Mesenteric fat pad (tissue), 1 donor: Measurements from ENCODE around the gene ENTR1. TPM values are rescaled to one million over a fixed set of nuclear protein-coding genes. Genes with fewer than 3 reads are reported as not detected.
A peak's percentile ranks its signal among the peaks of the same experiment; 100 is the strongest.
"Not testable (repeated sequence)": the region's sequence is repeated elsewhere in the genome, so short reads cannot be mapped to it uniquely, and the experiment has no call there.

Experiments used
- DNase-seq: peaks from one replicate; pipeline ENCODE4 v3.0.0-alpha.2; 2020; ENCODE audit warnings: low spot score
- total RNA-seq: library from RNA; stranded (reverse); fragmentation: NEBNext Ultra II Directional; extraction: Animal tissue kit (Norgen Biotek cat#: 25700); gene quantifications from one replicate; pipeline ENCODE4 v1.2.1, GENCODE V29; 2021
- donor health status: DM: yes; HTN: yes; CAD: no.

ENTR1 gene
- total RNA-seq, 1 donor from 2014 or later = 43.6 TPM

DNA sequence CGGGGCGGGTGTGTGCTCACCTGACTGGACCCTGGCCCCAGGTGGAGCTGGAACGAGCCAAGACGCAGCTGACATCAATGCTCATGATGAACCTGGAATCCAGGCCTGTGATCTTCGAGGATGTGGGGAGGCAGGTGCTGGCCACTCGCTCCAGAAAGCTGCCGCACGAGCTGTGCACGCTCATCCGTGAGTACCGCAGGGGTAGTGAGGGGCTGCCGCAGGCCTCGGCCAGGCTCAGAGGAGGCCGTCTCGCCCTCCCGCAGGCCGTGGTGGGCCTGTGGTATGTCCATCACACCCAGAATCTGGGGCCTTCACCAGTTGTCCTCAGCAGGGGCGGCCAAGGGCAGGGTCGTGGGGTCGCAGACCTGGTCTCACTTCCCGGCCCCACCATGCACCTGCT is 11.4 kb upstream of the ENTR1 start:
- DNase-seq = no peak

DNA sequence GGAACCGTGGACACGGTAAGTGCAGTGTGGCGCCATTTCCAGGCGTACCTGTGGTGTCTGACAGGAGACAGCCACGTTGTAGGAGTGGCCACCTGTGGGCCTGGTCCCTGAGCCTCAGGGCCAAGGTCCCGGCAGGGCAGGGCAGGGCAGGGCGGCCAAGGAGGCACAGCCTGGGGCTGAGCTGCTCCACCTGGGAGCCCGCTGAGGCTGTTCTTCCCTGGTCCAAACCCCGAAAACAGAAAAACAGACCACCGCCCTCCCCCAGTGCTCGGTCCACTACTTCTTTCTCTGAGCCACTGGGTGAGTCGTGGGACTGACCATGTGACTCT is 8.6 kb upstream of the ENTR1 start:
- no peak for DNase-seq

DNA sequence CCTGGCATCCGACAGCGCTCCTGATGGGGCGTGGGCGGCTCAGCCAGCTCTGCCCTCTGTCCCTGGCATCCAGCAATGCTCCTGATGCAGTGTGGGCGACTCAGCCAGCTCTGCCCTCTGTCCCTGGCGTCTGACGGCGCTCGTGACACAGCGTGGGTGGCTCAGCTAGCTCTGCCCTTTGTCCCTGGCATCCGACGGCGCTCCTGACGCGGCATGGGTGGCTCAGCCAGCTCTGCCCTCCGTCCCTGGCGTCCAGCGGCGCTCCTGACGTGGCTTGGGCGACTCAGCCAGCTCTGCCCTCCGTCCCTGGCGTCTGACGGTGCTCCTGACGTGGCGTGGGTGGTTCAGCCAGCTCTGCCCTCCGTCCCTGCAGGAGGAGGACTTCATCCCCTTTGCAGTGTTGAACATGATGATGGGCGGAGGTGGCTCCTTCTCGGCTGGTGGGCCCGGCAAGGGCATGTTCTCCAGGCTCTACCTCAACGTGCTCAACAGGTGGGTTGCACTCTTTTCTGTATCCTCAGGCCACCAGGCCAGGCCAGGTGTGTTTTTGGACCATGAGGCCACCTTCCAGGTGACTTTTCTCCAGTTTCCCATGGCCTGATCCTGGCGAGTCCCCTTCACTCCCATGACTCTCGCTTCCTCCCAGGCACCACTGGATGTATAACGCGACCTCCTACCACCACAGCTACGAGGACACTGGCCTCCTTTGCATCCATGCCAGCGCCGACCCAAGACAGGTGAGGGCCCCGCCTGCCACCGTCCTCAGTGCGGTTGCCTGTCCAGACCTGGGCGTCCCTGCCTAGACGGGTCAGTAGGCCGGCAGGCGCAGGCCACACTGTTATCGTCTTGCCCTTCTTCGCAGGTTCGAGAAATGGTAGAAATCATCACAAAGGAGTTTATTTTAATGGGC is 8.0 kb upstream of the ENTR1 start:
- no peak for DNase-seq

DNA sequence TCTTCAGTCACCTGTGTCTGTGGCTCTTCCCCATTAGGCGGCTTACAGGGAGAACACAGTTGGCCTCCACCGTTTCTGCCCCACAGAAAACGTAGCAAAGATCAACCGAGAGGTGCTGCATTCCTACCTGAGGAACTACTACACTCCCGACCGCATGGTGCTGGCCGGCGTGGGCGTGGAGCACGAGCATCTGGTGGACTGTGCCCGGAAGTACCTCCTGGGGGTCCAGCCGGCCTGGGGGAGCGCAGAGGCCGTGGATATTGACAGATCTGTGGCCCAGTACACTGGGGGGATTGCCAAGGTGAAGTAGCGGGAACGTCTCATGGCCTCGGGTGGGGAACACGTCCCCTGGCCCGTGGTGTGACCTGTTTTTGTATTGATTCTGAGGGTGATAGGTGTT is 6.5 kb upstream of the ENTR1 start:
- DNase-seq = no peak

DNA sequence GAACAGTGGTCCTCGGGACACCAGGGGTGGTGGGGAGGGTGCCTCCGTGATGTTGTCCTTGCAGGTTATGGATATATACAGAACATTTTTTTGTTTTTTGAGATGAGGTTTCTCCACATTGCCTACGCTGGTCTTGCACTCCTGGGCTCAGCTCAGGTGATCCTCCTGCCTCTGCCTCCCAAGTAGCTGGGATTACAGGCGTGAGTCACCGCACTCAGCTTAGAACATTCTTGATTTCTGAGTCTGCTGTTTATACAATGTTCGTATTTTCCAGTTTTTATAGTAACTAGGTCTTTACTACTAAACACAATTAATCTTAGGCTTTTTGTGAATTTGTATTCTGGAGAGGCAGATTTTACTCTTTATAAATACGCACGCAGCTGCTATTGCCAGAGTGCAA is 6.0 kb upstream of the ENTR1 start:
- DNase-seq = no peak

DNA sequence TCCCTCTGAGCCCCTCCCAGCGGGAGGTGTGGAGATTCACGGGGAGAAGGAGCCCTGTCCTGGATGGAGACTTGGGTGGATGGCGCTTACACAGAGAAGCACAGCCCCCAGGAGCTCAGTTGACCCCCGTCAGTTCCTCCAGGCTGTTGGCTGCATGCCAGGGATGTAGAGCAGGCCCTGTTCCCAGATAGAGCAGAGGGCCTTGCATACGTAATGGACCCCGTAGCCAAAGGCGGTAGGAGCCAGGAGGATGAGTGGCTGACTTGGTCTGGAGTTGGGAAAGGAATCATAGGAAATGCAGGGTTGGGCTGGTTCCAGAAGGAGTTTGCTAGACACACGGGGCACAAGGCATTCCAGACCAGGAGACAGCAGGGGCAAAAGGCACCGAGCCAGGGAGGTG is 2.5 kb upstream of the ENTR1 start:
- DNase-seq = no peak

DNA sequence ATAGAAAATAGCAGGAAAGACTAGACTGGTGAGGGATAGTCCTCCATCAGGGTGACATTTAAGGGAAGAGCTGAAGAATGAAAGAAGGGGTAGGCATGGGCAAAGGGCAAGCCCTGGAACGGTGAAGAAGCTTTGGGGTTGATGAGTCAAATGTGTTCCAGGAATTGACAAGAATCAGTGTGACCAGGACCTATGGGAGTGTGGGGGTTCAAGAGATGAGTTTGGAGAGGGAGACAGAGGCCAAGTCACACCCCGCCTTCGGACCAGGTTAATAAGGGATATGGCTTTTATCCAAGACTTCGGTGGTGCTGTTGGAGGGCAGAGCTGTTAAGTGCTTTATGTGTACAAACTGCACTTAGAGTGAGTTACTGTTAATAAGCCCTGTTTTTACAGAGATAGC is 964 bp upstream of the ENTR1 start:
- no peak for DNase-seq

DNA sequence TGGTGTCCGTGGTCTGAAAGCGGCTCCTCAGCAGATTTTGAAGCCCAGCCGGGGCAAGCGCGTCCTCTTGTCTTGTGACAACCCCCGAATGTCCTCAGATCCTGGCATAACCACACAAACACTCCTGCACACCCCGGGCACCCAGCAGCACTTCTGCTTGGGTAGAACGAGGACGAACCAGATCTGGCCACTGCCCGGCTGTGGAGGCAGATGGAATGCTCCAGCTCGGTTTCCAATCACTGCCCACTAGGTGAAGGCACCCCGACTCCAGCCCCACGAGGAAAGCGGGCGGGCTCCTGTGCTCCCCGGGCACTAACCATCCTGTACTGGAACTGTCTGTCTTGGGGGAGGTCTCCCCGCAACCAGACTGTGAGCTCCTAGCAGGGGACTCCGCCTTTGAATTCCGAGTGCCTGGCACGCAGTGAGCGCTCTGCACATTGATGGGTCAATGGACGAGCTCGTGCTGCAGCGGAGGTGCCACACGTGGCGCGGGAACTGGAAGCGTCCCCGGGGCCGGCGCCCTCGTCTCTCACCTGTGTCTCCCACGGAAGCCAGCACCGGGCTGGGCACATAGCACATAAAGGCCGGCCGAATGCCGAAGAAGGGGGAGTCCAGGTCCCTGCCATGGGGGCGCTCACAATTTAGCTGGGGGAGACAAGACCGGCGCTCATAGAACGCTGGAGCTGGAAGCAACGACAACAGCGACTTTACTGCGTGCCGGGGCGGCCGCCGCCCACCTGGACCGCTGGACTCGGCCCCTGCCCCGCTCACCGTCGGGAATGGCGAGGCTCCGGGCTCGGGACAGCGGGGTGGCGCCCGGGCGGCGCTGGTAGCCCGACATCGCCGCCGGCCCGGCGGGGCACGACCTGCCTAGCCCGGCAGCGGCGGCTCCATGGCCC is 608 bp downstream of the ENTR1 start:
- no peak for DNase-seq

DNA sequence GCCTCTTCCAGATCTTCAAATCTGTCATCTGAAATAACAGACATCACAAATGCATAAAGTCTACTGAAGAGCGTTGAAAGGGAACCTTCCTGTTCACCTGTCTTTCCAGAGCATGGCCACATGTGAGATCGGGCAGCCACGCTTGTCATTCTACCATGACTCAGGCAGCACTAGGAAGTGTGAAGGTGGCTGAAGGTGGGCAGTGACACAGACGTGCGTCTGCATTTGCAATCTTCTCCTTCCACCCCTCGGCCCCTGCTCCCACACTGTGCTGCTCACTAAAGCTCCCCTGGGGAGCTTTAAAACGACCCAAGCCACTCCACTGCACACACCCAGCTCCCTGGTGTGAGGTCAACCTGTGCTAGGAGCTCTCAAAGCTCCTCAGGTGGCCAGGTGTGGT is 2.5 kb downstream of the ENTR1 start:
- DNase-seq = no peak

DNA sequence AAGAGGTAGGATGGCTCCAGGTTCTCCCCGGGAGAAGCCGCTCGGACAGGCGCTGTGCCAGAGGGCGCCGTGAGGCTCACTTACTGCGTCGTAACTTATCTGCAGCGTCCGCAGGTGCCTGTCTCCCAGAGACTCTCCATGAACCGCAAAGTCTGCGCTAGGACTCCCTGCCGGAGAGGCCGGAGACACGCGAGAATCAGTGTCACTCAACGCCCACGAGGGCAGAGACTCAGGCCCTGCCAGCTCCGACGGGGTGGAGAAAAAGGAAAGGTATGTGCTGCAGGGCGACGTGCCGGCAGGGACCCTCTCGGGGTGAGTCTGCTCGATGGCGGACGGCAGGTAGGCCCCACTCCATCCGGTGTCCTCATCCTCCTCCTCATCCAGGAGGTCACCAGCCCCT is 3.4 kb downstream of the ENTR1 start:
- not testable (repeated sequence) for DNase-seq

DNA sequence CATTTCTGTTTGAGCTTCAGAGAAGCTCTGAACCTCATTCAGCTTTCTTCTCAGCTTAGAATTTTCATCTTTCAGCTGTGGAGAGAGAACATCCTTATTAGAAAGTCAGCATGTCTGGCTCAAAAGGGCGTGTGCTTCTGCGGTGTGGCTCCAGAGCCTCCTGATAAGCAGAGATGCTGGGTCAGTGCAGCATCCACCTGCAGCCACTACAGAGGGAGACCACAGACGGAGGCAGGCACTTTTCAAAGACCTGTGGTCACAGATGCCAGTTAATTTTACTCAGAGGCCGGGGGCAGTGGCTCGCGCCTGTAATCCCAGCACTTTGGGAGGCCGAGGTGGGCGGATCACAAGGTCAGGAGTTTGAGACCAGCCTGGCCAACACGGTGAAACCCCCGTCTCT is 4.5 kb downstream of the ENTR1 start:
- not testable (repeated sequence) for DNase-seq

DNA sequence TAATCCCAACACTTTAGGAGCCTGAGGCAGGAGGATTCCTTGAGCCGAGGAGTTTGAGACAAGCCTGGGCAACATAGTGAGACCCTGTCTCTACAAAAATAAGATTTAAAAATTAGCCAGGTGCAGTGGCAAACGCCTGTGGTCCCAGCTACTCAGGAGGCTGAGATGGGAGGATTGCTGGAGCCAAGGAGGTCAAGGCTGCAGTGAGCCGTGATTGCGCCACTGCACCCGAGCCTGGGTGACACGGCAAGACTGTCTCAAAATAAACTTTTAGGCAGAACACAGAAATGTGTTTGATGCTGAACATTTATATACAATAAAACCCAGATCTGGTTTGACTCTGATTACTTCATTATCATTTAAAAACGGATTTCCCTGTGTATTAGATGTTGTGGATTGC is 4.9 kb downstream of the ENTR1 start:
- no peak for DNase-seq

DNA sequence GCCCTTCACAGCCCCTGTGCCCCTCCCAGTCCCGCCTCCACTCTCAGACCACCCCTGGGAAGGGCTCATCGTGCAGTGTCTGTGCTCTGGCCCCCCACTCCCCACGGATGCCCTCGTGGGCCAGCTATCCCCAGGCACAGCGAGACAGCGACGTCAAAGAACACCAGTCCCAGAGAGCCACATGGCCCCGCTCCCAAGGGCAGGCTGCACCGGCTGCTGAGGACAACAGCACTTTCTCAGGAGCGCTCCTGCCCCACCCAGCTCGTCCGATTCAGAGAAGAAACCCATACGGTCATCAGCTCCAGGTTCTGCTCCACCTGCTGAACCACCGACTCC is 5.6 kb downstream of the ENTR1 start:
- DNase-seq = no peak

DNA sequence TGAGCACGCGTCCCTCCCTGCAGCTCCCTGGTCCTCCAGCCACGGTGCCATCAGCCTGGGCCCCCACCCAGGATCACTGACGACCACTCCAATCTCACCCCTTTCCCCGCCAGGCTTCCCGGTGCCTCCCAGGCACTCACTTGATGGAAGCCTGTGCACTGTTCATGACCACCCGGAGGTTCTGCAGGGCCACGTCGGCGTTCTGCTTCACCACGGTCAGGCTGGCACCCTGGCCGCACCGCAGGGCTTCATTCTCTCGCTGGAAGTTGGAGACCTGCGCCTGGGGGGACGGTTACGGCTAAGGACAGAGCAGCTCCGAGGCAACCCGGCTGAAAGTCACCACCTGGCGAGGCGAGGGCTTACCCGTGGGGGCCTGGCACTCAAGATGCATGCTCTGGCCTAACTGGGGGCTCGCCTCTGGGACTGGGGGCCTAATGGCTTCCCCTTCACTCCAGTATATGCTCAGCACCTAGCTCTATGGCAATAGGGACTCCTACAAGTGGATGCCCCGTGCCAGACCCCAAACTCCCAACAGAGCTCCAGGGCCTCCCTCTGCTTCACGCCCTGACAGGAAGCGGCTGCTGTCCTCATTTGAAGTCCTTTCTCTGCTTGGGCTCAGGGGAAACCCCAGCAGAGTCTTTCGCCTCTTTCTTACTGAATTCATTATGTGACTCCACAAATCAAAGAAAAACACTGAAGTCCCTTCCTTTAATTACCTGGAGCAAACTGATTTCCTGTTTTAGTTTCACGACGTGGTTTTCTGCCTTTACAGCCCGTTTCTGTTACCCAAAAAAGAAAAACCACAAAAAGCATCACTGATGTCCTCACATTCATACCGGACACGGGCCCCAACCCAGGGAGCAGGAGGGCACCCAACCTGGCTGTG is 6.3 kb downstream of the ENTR1 start:
- no peak for DNase-seq

DNA sequence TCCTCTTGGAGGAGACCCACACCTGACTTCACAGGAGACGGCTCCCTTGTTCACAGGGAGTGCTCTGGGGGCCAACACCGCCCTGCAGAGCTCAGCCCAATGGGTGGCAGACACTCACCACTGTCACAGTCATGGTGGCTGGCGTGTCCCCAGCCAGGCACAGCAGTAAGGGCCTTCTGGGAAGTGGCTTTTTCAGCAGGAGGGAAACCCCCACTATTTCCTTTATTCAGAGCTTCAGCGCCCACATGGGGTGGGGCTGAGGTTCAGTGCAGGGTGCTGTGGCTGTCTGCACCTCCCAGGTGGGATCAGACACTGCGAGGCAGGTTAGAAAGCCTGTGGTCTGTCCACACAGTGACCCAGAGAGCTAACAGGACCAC is 6.9 kb downstream of the ENTR1 start:
- no peak for DNase-seq

DNA sequence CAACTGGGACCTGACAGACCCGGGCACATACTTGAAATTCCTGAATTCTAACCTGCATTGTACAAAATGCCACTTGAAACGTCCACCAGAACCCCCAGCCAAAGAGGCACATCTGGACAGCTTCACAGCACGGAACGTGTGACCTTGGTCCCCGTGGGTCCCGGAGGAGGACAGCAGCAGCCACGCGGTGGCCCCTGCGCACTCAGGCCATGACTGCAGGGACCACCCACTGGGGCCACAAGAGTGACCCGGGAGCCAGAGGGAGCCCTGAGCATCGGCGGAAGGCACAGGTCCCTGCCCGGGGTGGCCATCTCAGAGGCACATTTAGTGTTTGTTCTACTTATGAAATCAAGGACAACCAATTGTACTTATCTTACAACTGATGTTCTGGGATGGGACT is 8.3 kb downstream of the ENTR1 start:
- no peak for DNase-seq

DNA sequence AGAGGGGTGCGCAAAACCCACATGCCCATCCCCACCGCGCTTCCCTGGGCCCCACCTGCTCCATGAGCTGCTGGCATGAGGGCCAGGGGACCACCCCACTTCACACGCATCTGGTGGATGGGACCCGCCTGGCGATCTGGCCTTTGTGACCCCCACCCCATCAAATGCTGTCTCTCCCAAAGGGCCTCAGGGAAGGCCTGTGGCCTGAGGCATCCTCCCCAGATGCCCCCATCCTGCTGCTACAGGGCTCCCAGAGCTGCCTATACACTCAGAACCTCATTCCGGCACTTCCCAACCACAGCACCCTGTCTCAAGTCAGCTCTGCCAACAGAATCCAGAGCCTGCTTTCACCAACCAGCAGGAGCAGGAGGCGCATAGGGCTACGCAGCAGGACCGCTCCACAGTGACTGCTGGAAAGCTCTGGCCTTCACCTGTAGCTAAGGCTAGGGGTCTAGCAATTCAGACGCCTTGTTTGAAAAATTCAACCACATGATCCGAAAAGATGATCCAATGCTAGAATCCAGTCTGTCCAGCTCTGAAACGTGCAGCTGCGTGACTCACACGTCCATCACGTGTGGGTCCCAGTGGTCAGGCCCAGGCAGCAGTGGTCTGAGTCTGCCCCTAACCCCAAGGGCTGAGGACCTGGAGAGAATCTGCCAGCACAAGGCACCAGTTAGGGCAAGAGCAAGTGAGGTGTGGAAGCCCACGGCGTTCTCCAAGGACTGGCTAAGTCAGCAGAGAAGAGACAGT is 9.1 kb downstream of the ENTR1 start:
- no peak for DNase-seq

DNA sequence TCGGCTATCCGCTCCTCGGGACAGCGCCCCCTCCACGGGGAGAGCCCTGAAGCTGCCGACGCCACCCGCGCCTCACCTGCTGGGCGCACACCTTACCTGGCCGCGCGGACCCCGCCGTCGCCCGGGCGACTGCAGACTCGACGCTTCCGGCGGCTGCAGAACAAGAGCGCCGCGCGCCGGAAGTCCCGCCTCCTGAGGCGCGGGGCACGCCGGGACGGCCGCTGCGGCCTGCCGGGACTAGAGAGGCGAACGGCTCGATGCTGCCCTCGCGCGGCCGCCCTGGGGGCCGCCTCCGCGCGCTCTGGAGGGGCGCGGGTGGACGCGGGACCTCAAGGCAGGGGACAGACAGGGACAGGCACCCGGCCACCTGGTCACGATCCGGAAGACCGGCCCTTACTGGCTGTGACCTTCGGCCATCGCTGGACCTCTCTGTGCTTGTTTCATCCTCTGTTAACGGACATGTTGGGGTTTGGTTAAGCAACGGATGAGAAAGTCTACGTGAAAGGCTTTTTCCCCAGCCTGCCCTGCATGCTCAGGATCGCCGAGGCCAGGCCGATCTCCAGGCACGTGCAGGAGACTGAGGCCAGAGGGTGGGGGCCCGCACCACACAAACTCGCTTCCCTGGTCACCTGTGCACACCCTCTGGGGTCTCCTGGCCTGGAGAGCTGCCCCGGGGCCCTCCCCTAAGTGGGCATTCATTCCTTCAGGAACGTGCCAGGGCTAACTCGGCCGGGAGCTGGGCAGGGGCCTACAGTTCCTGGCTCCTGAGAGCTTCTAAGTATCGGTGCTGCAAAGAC is 10.2 kb downstream of the ENTR1 start, which contains the start of gene SNAPC4:
TSS of gene SNAPC4 (minus strand) at position 133 of the 797 bp plus-strand sequence. CDS start 1,742 bp downstream, outside the sequence.
- peak; percentile 95 for DNase-seq

DNA sequence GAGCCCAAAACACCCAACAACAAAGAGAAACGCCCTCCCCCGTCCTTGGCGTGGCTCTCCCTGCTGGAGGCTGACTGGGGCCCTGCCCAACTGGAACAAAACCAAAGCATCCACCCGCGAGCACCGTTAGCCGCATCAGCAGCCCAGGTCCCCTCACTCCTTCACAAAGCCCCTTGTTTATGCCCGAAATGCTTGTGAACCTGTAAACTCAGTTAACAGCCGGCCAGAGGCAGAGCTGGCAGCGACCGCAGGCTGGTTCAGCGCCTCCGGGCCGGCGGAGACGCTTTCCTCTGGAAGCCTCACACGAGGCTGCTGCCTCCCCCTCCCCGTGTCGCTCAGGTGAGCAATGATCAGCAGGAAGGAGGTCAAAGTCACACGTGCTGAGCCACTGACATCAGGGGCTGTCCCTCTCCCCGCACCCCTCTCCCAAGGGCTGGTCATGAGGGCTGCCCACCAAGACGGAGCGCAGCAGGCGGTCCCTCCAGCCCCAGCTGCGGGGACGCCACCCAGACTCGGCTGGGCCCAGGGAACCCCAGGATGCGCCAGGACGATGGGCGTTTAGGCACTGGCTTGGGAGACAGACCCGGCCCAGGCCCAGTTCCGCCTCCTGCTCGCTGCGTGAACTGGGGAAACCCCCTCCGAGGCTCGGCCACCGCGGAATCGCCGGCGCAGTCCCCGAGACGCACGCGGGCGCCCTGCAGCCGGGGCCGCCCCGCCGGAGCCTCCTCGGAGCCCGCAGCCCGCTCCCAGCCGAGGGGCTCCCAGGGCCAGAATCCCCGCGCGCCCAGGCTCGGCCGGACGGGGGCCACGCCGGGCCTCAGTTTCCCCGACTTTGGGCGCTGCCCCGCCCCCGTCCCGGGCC is 11.0 kb downstream of the ENTR1 start:
- no peak for DNase-seq
